ENCODE results near the gene AGBL1.

The AGBL1 gene

DNA sequence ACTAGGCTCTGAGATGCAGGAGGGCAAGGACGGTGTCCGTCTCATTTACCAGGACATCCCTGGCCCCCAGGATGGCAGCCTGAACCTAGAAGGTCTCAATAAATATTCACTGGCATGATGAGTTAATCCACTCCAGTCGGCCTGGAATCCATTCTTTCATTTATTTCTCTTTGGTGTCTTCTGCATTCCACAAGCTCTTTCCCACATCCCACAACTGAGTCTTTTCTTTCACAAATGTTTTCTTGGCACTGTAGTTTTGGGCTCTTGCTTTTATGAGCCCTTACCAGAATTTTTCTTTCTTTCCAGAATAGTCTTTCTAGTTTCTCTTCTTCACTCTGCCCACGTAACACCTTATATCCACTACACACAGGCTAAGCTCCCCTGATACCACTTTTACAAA, 778.0 kb downstream of the AGBL1 start:
- Histone ChIP-seq H4K20me1 (ENCODE audit: insufficient read depth) (no peaks in the 10 kb centered on the region), H3K27me3 (ENCODE audit: insufficient read depth, low read depth) (no peaks in the 10 kb centered on the region), H3K27ac (no peak overlapping the region), H3K4me2 (no peak overlapping the region), H3K79me2 (ENCODE audit: insufficient read depth, low read depth) (no peaks in the 10 kb centered on the region), H2AFZ (ENCODE audit: low read depth) (no peak overlapping the region), H3K4me3 (IDR thresholded peaks at IDR 0.05; ENCODE audit: insufficient read depth, low read depth, low read length) (no peak overlapping the region), H3K36me3 (ENCODE audit: insufficient read depth) (no peaks in the 10 kb centered on the region), H3K9ac (no peak overlapping the region), H3K4me1 (ENCODE audit: low read depth, poor library complexity, severe bottlenecking) (no peaks in the 10 kb centered on the region)
- TF ChIP-seq, protein P1, sequence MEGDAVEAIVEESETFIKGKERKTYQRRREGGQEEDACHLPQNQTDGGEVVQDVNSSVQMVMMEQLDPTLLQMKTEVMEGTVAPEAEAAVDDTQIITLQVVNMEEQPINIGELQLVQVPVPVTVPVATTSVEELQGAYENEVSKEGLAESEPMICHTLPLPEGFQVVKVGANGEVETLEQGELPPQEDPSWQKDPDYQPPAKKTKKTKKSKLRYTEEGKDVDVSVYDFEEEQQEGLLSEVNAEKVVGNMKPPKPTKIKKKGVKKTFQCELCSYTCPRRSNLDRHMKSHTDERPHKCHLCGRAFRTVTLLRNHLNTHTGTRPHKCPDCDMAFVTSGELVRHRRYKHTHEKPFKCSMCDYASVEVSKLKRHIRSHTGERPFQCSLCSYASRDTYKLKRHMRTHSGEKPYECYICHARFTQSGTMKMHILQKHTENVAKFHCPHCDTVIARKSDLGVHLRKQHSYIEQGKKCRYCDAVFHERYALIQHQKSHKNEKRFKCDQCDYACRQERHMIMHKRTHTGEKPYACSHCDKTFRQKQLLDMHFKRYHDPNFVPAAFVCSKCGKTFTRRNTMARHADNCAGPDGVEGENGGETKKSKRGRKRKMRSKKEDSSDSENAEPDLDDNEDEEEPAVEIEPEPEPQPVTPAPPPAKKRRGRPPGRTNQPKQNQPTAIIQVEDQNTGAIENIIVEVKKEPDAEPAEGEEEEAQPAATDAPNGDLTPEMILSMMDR (conservative IDR thresholded peaks at IDR 0.05; ENCODE audit: low read depth, low read length): no peak

DNA sequence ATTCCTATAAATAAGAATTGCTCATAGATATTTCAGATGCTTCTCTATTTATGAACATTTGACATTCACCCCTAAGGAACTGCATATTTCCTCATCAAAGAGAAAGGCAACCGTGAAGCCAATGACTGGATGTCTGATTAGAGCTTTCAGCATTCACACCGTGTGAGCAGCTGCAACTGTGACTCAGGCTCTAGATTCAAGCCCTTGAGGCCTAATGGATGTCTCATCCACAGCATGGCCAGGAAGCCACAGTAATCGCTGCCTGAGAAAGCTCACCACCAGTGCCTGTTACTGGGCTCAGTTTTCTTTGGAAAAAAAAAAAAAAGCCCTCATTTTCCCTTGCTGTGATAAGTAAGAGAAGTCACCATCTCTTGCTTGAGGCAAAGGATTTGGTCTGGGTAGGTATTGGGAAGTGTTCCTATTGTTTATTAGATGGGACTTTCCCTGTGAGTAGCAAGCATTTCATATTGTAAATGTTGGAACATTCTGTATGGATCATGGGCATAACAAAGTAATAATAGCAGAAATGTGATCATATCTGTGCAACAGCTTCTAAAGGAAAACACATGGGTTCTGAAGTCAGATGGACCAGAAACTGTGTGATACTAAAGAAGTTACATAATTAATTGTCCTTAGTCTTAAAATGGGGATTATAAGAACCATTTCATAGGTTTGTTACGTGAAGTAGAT, 783.7 kb downstream of the AGBL1 start:
- no peaks in the 10 kb centered on the region for H3K27me3 ChIP-seq (ENCODE audit: insufficient read depth, low read depth)
- no peaks in the 10 kb centered on the region for H3K79me2 ChIP-seq (ENCODE audit: insufficient read depth, low read depth)
- H3K36me3 ChIP-seq (ENCODE audit: insufficient read depth): no peaks in the 10 kb centered on the region
- H3K27ac ChIP-seq: no peak overlapping the region
- H3K9ac ChIP-seq: no peak overlapping the region
- no peaks in the 10 kb centered on the region for H3K4me1 ChIP-seq (ENCODE audit: low read depth, poor library complexity, severe bottlenecking)
- H3K4me3 ChIP-seq (IDR thresholded peaks at IDR 0.05; ENCODE audit: insufficient read depth, low read depth, low read length): no peak overlapping the region
- no peak overlapping the region for H2AFZ ChIP-seq (ENCODE audit: low read depth)
- H3K4me2 ChIP-seq: no peak overlapping the region
- H4K20me1 ChIP-seq (ENCODE audit: insufficient read depth): no peaks in the 10 kb centered on the region
- TF ChIP-seq, protein P1 (conservative IDR thresholded peaks at IDR 0.05; ENCODE audit: low read depth, low read length): no peak

DNA sequence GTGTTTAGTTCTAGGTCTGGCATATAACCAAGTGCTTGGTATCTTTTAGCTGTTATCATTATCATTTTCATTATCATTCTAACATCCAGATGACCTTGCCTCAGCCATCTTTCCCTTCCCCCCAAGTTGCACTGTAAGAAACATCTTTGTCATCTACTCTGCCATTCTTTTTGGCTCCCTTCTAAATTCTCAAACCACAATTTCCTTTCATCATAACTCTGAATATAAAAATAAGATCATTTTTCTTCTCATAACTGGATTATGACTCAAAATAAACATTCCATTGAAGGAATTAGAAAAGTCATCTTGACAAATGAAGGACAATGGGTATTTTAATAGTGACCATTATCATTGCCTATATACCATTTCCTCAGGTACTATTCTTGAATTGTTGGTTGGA, 786.2 kb downstream of the AGBL1 start:
- Histone ChIP-seq H3K4me3 (IDR thresholded peaks at IDR 0.05; ENCODE audit: insufficient read depth, low read depth, low read length) (no peak overlapping the region), H3K79me2 (ENCODE audit: insufficient read depth, low read depth) (no peaks in the 10 kb centered on the region), H3K4me1 (ENCODE audit: low read depth, poor library complexity, severe bottlenecking) (no peaks in the 10 kb centered on the region), H3K4me2 (no peak overlapping the region), H2AFZ (ENCODE audit: low read depth) (no peak overlapping the region), H3K9ac (no peak overlapping the region), H3K27ac (no peak overlapping the region), H3K27me3 (ENCODE audit: insufficient read depth, low read depth) (no peaks in the 10 kb centered on the region), H4K20me1 (ENCODE audit: insufficient read depth) (no peaks in the 10 kb centered on the region), H3K36me3 (ENCODE audit: insufficient read depth) (no peaks in the 10 kb centered on the region)
- TF ChIP-seq, protein P1 (conservative IDR thresholded peaks at IDR 0.05; ENCODE audit: low read depth, low read length): no peak

DNA sequence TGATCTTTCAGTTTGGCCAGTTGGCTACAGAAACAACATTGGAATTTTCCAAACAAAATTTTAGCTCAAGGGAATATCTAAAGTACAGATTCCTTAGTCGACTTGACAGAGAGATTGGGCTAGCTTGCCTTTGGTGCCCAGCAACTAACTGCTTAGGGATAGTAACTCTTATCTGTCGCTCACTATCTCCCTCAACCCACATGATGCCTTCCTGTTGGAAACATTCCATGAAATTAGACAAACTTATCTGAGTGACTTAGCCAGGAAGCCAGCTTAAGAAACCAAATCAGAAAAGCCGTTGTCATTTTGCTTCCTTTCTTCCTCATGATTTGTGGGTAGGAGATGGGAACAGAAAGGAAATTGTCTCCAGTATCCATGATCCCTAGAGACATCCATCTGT, 791.2 kb downstream of the AGBL1 start:
- Histone ChIP-seq H3K4me1 (ENCODE audit: low read depth, poor library complexity, severe bottlenecking) (no peaks in the 10 kb centered on the region), H3K9ac (no peak overlapping the region)
- TF ChIP-seq, protein P1 (conservative IDR thresholded peaks at IDR 0.05; ENCODE audit: low read depth, low read length): no peak

More for the DNA sequence above, 791.2 kb downstream of the AGBL1 start:
- Histone ChIP-seq H2AFZ (ENCODE audit: low read depth) (no peak overlapping the region), H3K4me3 (IDR thresholded peaks at IDR 0.05; ENCODE audit: insufficient read depth, low read depth, low read length) (no peak overlapping the region), H4K20me1 (ENCODE audit: insufficient read depth) (no peaks in the 10 kb centered on the region), H3K27me3 (ENCODE audit: insufficient read depth, low read depth) (no peaks in the 10 kb centered on the region), H3K4me2 (no peak overlapping the region), H3K27ac (no peak overlapping the region), H3K36me3 (ENCODE audit: insufficient read depth) (no peaks in the 10 kb centered on the region), H3K79me2 (ENCODE audit: insufficient read depth, low read depth) (no peaks in the 10 kb centered on the region)
